Measurements from ENCODE around the gene LSAMP.

DNA sequence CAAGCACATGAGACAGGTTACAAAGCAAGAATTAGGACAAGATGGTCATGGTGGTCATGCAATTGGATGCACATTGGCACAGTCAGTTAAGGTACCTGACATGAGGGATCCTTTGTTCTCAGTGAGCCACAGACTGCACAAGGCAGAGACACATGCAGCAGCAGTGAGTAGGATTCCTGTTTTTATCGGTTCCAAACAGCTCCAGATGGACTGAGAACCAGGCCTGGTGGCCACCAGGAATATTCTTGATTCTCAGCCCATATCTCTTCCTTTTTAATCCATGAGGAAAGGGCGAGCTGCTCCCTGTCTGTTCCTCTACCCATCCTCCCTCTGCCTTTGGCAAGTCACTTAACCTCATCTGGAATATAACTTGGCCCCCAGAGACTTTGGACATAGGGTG lies 411.2 kb downstream of the LSAMP start:
- TF ChIP-seq, protein P1, sequence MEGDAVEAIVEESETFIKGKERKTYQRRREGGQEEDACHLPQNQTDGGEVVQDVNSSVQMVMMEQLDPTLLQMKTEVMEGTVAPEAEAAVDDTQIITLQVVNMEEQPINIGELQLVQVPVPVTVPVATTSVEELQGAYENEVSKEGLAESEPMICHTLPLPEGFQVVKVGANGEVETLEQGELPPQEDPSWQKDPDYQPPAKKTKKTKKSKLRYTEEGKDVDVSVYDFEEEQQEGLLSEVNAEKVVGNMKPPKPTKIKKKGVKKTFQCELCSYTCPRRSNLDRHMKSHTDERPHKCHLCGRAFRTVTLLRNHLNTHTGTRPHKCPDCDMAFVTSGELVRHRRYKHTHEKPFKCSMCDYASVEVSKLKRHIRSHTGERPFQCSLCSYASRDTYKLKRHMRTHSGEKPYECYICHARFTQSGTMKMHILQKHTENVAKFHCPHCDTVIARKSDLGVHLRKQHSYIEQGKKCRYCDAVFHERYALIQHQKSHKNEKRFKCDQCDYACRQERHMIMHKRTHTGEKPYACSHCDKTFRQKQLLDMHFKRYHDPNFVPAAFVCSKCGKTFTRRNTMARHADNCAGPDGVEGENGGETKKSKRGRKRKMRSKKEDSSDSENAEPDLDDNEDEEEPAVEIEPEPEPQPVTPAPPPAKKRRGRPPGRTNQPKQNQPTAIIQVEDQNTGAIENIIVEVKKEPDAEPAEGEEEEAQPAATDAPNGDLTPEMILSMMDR (IDR thresholded peaks at IDR 0.05), result no peak
- TF ChIP-seq POLR2AphosphoS5 (IDR thresholded peaks at IDR 0.05; ENCODE audit: low read depth, low read length) (no peak), SIN3A (IDR thresholded peaks at IDR 0.05; ENCODE audit: borderline replicate concordance, insufficient read depth, low read depth, low read length) (no peak)
- TF ChIP-seq, protein P2, sequence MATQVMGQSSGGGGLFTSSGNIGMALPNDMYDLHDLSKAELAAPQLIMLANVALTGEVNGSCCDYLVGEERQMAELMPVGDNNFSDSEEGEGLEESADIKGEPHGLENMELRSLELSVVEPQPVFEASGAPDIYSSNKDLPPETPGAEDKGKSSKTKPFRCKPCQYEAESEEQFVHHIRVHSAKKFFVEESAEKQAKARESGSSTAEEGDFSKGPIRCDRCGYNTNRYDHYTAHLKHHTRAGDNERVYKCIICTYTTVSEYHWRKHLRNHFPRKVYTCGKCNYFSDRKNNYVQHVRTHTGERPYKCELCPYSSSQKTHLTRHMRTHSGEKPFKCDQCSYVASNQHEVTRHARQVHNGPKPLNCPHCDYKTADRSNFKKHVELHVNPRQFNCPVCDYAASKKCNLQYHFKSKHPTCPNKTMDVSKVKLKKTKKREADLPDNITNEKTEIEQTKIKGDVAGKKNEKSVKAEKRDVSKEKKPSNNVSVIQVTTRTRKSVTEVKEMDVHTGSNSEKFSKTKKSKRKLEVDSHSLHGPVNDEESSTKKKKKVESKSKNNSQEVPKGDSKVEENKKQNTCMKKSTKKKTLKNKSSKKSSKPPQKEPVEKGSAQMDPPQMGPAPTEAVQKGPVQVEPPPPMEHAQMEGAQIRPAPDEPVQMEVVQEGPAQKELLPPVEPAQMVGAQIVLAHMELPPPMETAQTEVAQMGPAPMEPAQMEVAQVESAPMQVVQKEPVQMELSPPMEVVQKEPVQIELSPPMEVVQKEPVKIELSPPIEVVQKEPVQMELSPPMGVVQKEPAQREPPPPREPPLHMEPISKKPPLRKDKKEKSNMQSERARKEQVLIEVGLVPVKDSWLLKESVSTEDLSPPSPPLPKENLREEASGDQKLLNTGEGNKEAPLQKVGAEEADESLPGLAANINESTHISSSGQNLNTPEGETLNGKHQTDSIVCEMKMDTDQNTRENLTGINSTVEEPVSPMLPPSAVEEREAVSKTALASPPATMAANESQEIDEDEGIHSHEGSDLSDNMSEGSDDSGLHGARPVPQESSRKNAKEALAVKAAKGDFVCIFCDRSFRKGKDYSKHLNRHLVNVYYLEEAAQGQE (IDR thresholded peaks at IDR 0.05; ENCODE audit: insufficient read depth in 1 of 2, low read depth in 2 of 2, low read length in 1 of 2), result no peak
